HL-60 (cell line): ENCODE results near the gene LMO3.

Source experiments
- DNase-seq, 2 experiments: peaks; one replicate each; pipeline ENCODE4 v3.0.0-alpha.2; 2010 to 2020; ENCODE audit warnings: low read depth in 1 of 2, low spot score in 1 of 2
- H3K27ac ChIP-seq: fragments of 250-450 bp; sonication (Bioruptor Pico); replicated peaks from 2 replicates; pipeline ENCODE4 v1.5.1; 2020; ENCODE audit warnings: mild to moderate bottlenecking, moderate library complexity
- H3K27me3 ChIP-seq: fragments of 250-450 bp; sonication (Bioruptor Pico); 2 replicates; pipeline ENCODE4 v1.5.1; 2021; ENCODE audit warnings: mild to moderate bottlenecking, moderate library complexity; ENCODE audit not compliant: insufficient read depth, poor library complexity, severe bottlenecking
- H3K4me3 ChIP-seq: replicated peaks from 2 replicates; pipeline ENCODE4 v1.5.1; 2011; ENCODE audit warnings: mild to moderate bottlenecking, control low read depth, low read length; ENCODE audit not compliant: insufficient read depth
- CTCF ChIP-seq: IDR thresholded peaks from one replicate; pipeline ENCODE4 v1.5.1; 2011; ENCODE audit warnings: low read length, control low read depth, inconsistent platforms; ENCODE audit not compliant: insufficient read depth
- GABPA ChIP-seq: IDR thresholded peaks from 2 replicates; pipeline ENCODE4 v1.6.1; 2012; ENCODE audit warnings: low read depth
- POLR2AphosphoS5 ChIP-seq: IDR thresholded peaks from 2 replicates; pipeline ENCODE4 v1.6.1; 2012; ENCODE audit warnings: low read depth
- SPI1 ChIP-seq: IDR thresholded peaks from 2 replicates; pipeline ENCODE4 v1.6.1; 2012; ENCODE audit warnings: low read depth, mild to moderate bottlenecking, borderline replicate concordance
- TF ChIP-seq, protein P1 (sequence below): IDR thresholded peaks from 2 replicates; pipeline ENCODE4 v1.6.1; 2012; ENCODE audit warnings: low read depth; ENCODE audit not compliant: insufficient replicate concordance

The LMO3 gene

DNA sequence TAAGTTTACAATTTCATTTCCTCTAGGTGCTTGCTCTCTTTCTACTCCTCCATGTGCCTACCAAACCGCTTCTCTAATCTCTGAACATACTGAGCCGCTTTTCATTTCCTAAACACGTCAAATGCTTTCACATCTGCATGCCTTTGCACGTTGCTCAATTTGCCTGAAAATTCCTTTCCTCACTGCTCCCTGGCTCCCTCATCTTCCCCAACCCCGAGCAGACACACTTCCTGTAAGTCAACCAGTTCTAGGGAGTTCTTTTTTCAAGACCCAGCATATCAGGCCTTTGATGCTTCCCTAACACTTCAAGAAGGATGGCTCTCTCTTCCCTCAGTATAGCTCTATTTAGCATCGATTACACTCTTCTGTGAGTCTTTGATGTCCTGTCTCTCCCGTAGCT is 50.3 kb downstream of the LMO3 start:
- H3K27me3 ChIP-seq: no peaks in the 10 kb centered on the region
- no peak for TF ChIP-seq POLR2AphosphoS5
- TF ChIP-seq GABPA: no peak
- TF ChIP-seq CTCF: no peak
- TF ChIP-seq, protein P1, sequence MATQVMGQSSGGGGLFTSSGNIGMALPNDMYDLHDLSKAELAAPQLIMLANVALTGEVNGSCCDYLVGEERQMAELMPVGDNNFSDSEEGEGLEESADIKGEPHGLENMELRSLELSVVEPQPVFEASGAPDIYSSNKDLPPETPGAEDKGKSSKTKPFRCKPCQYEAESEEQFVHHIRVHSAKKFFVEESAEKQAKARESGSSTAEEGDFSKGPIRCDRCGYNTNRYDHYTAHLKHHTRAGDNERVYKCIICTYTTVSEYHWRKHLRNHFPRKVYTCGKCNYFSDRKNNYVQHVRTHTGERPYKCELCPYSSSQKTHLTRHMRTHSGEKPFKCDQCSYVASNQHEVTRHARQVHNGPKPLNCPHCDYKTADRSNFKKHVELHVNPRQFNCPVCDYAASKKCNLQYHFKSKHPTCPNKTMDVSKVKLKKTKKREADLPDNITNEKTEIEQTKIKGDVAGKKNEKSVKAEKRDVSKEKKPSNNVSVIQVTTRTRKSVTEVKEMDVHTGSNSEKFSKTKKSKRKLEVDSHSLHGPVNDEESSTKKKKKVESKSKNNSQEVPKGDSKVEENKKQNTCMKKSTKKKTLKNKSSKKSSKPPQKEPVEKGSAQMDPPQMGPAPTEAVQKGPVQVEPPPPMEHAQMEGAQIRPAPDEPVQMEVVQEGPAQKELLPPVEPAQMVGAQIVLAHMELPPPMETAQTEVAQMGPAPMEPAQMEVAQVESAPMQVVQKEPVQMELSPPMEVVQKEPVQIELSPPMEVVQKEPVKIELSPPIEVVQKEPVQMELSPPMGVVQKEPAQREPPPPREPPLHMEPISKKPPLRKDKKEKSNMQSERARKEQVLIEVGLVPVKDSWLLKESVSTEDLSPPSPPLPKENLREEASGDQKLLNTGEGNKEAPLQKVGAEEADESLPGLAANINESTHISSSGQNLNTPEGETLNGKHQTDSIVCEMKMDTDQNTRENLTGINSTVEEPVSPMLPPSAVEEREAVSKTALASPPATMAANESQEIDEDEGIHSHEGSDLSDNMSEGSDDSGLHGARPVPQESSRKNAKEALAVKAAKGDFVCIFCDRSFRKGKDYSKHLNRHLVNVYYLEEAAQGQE: no peak
- no peak for TF ChIP-seq SPI1
- no peak for DNase-seq

DNA sequence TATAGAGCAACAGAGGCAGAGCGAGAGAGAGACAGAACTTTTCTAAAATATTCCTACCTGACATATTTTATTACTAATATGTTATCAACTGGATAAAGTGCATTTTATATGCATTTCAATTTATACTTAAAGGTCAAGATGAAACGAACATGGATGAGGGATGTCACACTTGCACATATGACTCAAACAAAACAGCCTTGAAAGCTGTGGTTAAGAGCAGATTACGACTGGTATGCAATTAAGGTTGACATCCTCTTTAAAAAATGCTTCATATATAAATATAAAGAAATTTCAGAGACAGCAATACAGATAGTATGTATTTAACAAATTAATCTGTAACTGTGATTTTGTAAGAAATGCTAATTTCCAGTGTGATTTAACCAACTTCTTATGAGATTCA is 52.5 kb downstream of the LMO3 start:
- Histone ChIP-seq H3K27me3 (no peaks in the 10 kb centered on the region), H3K27ac (no peak overlapping the region), H3K4me3 (no peak overlapping the region)
- DNase-seq: no peak
- no peak for TF ChIP-seq GABPA
- no peak for TF ChIP-seq SPI1
- TF ChIP-seq, protein P1: no peak
- TF ChIP-seq POLR2AphosphoS5: no peak
- TF ChIP-seq CTCF: no peak

More for the DNA sequence above, 50.3 kb downstream of the LMO3 start:
- Histone ChIP-seq H3K27ac (no peak overlapping the region), H3K4me3 (no peak overlapping the region)

GRCh38 chr12:16552301-16552700 is 53.7 kb downstream of the LMO3 start:
- no peak overlapping the region for H3K4me3 ChIP-seq
- DNase-seq: no peak
- H3K27me3 ChIP-seq: no peaks in the 10 kb centered on the region

More at GRCh38 chr12:16552301-16552700, 53.7 kb downstream of the LMO3 start:
- TF ChIP-seq POLR2AphosphoS5: no peak
- TF ChIP-seq, protein P1: no peak
- no peak for TF ChIP-seq SPI1
- TF ChIP-seq GABPA: no peak
- no peak for TF ChIP-seq CTCF
- no peak overlapping the region for H3K27ac ChIP-seq
